ENCODE measurements around the gene ACP3.
"Not testable (repeated sequence)": the region's sequence is repeated elsewhere in the genome, so short reads cannot be mapped to it uniquely, and the experiment has no call there.

ACP3 gene

DNA sequence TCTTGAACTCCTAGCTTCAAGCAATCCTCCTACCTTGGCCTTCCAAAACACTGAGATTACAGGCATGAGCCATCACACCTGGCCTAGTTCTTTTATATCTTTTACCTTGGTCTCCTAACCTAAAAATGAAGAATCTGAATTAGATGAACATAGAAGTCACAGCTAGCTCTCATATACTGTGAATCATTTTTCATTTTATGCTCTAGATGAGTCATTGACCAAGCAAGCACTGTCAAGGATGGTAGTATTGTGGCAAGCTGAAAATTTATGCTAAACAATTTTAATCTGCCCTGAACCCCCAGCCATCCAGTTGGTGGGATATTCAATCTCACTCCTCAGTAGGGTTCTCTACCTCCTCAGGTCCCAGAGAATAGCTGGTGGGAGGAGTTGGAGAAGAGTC is 51.8 kb downstream of the ACP3 start:
- Histone ChIP-seq H3K4me1 (ENCODE audit: control insufficient read depth in 1 of 2, insufficient read depth in 2 of 2, low read length in 2 of 2) (no peaks in the 10 kb centered on the region), H3K27ac (ENCODE audit: low read length) (no peak overlapping the region), H3K27me3 (ENCODE audit: low read depth, low read length) (no peaks in the 10 kb centered on the region), H3K9me3 (ENCODE audit: control insufficient read depth in 1 of 2, low read length in 2 of 2) (no peaks in the 10 kb centered on the region), H3K4me3 (ENCODE audit: low read depth in 1 of 2, low read length in 2 of 2) (no peak overlapping the region), H3K36me3 (ENCODE audit: control insufficient read depth in 1 of 2, insufficient read depth in 2 of 2, low read length in 2 of 2) (no peaks in the 10 kb centered on the region)

DNA sequence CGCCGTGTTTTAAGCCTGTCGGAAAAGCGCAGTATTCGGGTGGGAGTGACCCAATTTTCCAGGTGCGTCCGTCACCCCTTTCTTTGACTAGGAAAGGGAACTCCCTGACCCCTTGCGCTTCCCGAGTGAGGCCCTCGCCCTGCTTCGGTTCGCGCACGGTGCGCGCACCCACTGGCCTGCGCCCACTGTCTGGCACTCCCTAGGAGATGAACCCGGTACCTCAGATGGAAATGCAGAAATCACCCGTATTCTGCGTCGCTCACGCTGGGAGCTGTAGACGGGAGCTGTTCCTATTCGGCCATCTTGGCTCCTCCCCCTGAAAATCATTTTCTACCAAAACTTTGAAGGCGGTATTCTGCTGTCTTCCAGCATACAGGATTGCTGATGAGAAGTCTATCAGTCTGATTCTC is 59.7 kb downstream of the ACP3 start:
- not testable (repeated sequence) for H3K4me3 ChIP-seq (ENCODE audit: low read depth in 1 of 2, low read length in 2 of 2); H3K4me1 ChIP-seq (ENCODE audit: control insufficient read depth in 1 of 2, insufficient read depth in 2 of 2, low read length in 2 of 2); H3K9me3 ChIP-seq (ENCODE audit: control insufficient read depth in 1 of 2, low read length in 2 of 2); H3K27ac ChIP-seq (ENCODE audit: low read length); H3K27me3 ChIP-seq (ENCODE audit: low read depth, low read length); H3K36me3 ChIP-seq (ENCODE audit: control insufficient read depth in 1 of 2, insufficient read depth in 2 of 2, low read length in 2 of 2)

DNA sequence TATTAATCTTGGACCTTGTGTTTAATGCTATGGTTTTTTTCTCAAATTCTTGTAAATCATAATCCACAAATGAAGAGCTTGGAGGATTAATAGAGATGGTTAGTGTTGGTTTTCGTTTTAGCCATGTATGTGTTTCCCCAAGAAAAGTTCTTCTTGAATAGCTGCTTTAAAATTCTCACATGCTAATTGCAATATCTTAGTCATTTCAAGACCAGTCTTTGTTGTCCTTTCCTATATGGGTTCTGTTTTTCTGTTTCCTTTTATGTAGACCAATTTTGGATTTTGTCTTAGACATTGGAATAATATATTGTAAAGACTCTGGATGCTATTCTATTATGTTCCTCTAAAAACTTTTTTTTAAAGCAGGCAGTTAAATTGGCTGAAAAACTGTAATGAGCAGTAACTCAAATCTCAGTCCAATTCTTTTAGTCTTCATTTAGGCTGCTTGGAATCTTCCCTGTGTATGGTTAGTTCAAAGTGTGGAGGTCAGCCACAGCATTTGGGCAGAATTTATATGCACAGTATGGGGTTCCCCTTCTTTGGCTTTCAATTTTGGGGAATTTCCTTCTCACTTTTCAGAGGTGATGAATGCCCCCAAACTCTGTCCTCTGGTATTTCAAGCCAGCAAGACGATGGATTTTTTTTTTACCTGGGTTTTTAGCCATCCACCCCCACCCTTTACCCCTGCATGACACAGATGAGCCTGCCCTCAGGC is 61.0 kb downstream of the ACP3 start:
- Histone ChIP-seq H3K4me1 (ENCODE audit: control insufficient read depth in 1 of 2, insufficient read depth in 2 of 2, low read length in 2 of 2) (no peaks in the 10 kb centered on the region), H3K27me3 (ENCODE audit: low read depth, low read length) (no peaks in the 10 kb centered on the region), H3K36me3 (ENCODE audit: control insufficient read depth in 1 of 2, insufficient read depth in 2 of 2, low read length in 2 of 2) (no peaks in the 10 kb centered on the region), H3K4me3 (ENCODE audit: low read depth in 1 of 2, low read length in 2 of 2) (no peak overlapping the region), H3K9me3 (ENCODE audit: control insufficient read depth in 1 of 2, low read length in 2 of 2) (no peaks in the 10 kb centered on the region), H3K27ac (ENCODE audit: low read length) (no peak overlapping the region)

DNA sequence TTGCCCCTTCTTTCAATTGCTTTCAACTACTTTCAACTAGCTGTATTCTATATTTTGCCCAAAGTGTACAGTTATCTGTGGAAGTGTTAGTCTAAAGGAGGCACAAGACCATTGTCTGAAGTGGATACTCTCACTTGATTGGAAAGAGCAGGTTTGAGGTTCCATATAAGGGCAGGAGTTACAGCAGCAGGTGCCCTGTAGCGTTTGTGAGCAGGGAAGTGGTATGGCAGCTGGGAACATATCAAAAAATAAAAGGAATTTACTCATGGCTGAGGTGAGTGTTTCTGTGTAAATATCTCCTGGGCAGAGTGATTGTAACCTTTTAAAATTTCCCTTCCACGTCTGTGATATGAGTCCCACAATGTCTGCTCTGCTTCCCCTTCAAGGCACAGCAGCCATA is 61.6 kb downstream of the ACP3 start:
- no peak overlapping the region for H3K4me3 ChIP-seq (ENCODE audit: low read depth in 1 of 2, low read length in 2 of 2)
- no peaks in the 10 kb centered on the region for H3K27me3 ChIP-seq (ENCODE audit: low read depth, low read length)
- H3K27ac ChIP-seq (ENCODE audit: low read length) = no peak overlapping the region
- no peaks in the 10 kb centered on the region for H3K9me3 ChIP-seq (ENCODE audit: control insufficient read depth in 1 of 2, low read length in 2 of 2)
- H3K36me3 ChIP-seq (ENCODE audit: control insufficient read depth in 1 of 2, insufficient read depth in 2 of 2, low read length in 2 of 2) = no peaks in the 10 kb centered on the region
- H3K4me1 ChIP-seq (ENCODE audit: control insufficient read depth in 1 of 2, insufficient read depth in 2 of 2, low read length in 2 of 2) = no peaks in the 10 kb centered on the region

DNA sequence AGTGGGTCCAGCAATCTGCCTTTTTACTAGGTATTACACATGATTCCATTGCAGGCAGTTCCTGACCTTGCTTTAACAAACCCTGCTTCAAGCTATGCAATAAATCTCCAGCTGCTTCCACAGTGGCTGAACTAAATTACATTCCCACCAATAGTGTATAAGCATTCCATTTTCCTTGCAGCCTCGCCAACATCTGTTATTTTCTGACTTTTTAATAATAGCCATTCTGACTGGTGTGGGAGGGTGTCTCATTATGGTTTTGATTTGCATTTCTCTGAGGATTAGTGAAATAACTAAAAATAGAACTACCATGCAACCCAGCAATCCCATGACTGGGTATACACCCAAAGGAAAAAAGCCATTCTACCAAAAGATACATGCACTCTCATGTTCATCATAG is 63.7 kb downstream of the ACP3 start:
- no peaks in the 10 kb centered on the region for H3K36me3 ChIP-seq (ENCODE audit: control insufficient read depth in 1 of 2, insufficient read depth in 2 of 2, low read length in 2 of 2)
- H3K4me3 ChIP-seq (ENCODE audit: low read depth in 1 of 2, low read length in 2 of 2) = no peak overlapping the region
- no peaks in the 10 kb centered on the region for H3K4me1 ChIP-seq (ENCODE audit: control insufficient read depth in 1 of 2, insufficient read depth in 2 of 2, low read length in 2 of 2)
- no peak overlapping the region for H3K27ac ChIP-seq (ENCODE audit: low read length)
- no peaks in the 10 kb centered on the region for H3K9me3 ChIP-seq (ENCODE audit: control insufficient read depth in 1 of 2, low read length in 2 of 2)
- no peaks in the 10 kb centered on the region for H3K27me3 ChIP-seq (ENCODE audit: low read depth, low read length)

DNA sequence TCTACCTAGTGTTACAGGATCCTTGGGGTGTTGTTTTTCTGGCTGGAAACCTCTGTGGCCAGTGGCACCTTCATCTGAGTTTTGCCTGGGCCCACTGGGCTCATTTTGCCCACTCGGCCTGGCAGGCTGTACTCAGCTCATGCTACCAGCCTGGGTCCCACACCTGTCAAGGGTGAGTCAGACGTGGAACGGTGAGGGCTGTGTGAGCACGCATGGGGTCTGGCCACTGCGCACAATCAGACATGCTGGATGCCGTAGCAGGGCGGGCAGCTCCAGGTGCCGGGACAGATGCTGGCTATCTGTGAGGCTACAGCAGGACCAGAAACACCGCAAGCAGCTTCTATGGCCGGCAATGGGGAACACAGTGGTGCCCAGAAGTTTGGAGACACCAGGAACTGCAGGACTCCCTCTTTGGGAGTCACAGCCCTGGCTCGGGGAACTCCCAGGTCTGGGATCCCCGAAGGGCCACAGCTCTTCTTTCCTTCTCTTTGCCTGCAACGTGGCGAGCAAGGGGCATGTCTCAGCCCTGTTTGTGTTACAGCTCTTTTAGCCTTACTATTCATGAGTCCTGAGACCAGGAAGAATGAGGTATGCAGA is 64.2 kb downstream of the ACP3 start:
- Histone ChIP-seq H3K4me1 (ENCODE audit: control insufficient read depth in 1 of 2, insufficient read depth in 2 of 2, low read length in 2 of 2) (no peaks in the 10 kb centered on the region), H3K36me3 (ENCODE audit: control insufficient read depth in 1 of 2, insufficient read depth in 2 of 2, low read length in 2 of 2) (no peaks in the 10 kb centered on the region), H3K27me3 (ENCODE audit: low read depth, low read length) (no peaks in the 10 kb centered on the region), H3K4me3 (ENCODE audit: low read depth in 1 of 2, low read length in 2 of 2) (no peak overlapping the region), H3K27ac (ENCODE audit: low read length) (no peak overlapping the region), H3K9me3 (ENCODE audit: control insufficient read depth in 1 of 2, low read length in 2 of 2) (no peaks in the 10 kb centered on the region)

DNA sequence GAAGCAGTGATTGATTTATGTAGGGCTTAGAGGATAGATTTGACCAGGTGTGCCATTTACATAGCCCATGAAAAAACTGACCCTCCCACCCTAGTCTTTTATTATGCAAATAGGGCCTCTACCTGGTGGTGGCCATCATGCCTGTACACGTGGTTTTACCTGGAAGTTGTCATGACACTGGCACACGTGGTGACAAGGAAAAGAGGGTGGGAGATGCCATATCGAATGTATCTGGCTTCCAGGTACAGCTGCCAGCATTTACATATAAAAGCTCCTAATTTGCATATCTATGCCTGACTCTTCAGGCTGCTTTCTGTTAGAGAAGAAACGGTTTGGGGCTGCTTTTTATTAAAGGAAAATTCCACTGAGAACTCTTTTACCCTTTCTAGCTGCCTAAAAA is 65.1 kb downstream of the ACP3 start:
- Histone ChIP-seq H3K4me1 (ENCODE audit: control insufficient read depth in 1 of 2, insufficient read depth in 2 of 2, low read length in 2 of 2) (no peaks in the 10 kb centered on the region), H3K36me3 (ENCODE audit: control insufficient read depth in 1 of 2, insufficient read depth in 2 of 2, low read length in 2 of 2) (no peaks in the 10 kb centered on the region), H3K27me3 (ENCODE audit: low read depth, low read length) (no peaks in the 10 kb centered on the region), H3K9me3 (ENCODE audit: control insufficient read depth in 1 of 2, low read length in 2 of 2) (no peaks in the 10 kb centered on the region), H3K4me3 (ENCODE audit: low read depth in 1 of 2, low read length in 2 of 2) (no peak overlapping the region), H3K27ac (ENCODE audit: low read length) (no peak overlapping the region)

DNA sequence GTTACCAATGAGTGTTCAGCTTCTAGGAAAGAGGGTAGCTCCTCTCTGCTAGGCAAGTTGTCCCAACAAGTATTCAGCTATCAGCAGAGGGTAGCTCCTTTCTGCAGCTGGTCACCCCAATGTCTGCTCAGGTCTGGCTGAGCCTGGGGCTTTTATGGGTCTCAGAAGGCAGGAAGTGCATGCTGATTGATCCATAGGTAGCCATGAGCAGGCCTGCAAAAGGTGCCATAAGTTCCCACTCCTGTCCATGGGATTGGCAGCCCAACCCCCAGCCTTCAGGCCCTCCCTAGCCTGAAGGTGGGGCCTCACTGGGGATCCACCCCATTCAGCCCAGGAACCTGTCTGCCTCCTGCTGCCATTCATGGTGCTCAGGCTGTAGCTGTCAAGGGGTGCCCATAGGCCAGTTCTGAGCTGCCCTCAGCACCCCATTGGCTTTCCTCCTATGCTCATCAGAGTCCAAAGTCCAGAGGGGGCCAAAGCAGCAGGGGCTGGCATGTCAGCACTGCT is 65.5 kb downstream of the ACP3 start:
- Histone ChIP-seq H3K36me3 (ENCODE audit: control insufficient read depth in 1 of 2, insufficient read depth in 2 of 2, low read length in 2 of 2) (no peaks in the 10 kb centered on the region), H3K27ac (ENCODE audit: low read length) (no peak overlapping the region), H3K27me3 (ENCODE audit: low read depth, low read length) (no peaks in the 10 kb centered on the region), H3K4me1 (ENCODE audit: control insufficient read depth in 1 of 2, insufficient read depth in 2 of 2, low read length in 2 of 2) (no peaks in the 10 kb centered on the region), H3K9me3 (ENCODE audit: control insufficient read depth in 1 of 2, low read length in 2 of 2) (no peaks in the 10 kb centered on the region), H3K4me3 (ENCODE audit: low read depth in 1 of 2, low read length in 2 of 2) (no peak overlapping the region)

DNA sequence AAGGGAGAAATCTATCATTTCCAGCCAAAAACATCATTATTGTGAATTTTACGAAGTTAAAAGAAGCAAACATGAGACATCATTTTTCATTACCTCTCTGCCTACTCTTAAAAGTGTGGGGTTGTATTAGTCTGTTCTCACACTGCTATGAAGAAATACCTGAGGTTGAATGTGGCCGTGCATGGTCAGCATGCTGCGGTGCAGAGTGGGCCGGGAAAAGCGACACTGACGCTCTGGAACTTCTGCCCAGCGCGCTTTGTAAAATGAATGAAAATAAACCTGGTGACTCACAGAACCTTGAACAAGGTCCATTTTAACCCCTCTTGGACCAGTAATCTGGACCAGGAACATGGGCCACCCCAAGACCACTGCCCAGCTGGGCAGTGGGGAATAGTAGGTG is 69.1 kb downstream of the ACP3 start:
- Histone ChIP-seq H3K27ac (ENCODE audit: low read length) (no peak overlapping the region), H3K9me3 (ENCODE audit: control insufficient read depth in 1 of 2, low read length in 2 of 2) (no peaks in the 10 kb centered on the region), H3K4me3 (ENCODE audit: low read depth in 1 of 2, low read length in 2 of 2) (no peak overlapping the region), H3K4me1 (ENCODE audit: control insufficient read depth in 1 of 2, insufficient read depth in 2 of 2, low read length in 2 of 2) (no peaks in the 10 kb centered on the region), H3K27me3 (ENCODE audit: low read depth, low read length) (no peaks in the 10 kb centered on the region), H3K36me3 (ENCODE audit: control insufficient read depth in 1 of 2, insufficient read depth in 2 of 2, low read length in 2 of 2) (no peaks in the 10 kb centered on the region)

DNA sequence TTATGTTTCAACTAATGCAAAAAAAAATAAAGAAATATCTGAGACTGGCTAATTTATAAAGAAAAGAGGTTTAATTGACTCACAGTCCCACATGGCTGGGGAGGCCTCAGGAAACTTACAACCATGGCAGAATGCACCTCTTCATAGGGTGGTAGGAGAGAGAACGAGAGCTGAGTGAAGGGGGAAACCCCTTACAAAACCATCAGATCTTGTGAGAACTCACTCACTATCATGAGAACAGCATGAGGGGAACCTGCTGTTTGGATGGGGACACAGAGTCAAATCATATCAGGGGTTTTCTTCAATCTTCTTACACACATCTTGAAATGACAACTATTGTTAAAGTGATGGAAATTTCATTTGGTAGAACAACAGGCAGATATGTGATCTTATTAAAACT is 75.5 kb downstream of the ACP3 start:
- not testable (repeated sequence) for H3K36me3 ChIP-seq (ENCODE audit: control insufficient read depth in 1 of 2, insufficient read depth in 2 of 2, low read length in 2 of 2); H3K4me1 ChIP-seq (ENCODE audit: control insufficient read depth in 1 of 2, insufficient read depth in 2 of 2, low read length in 2 of 2); H3K27me3 ChIP-seq (ENCODE audit: low read depth, low read length); H3K4me3 ChIP-seq (ENCODE audit: low read depth in 1 of 2, low read length in 2 of 2); H3K9me3 ChIP-seq (ENCODE audit: control insufficient read depth in 1 of 2, low read length in 2 of 2); H3K27ac ChIP-seq (ENCODE audit: low read length)

DNA sequence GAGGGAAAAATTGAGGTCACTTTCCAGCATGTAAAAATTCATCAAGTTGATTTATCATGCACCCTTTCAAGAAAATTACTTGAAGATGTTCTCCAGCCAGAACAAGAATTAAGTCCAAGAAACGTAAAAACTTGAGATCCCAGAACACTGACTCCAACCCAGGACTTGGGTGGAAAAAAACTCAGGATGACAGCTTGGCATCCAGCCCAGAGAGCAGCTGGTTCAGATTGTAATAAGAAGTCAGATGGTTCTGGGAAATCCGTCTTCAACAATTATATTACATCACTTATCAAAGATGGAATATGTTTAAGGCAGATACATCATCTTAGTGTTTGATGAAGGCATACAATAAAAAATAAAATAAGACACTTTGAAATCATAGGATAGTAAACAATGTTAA is 77.1 kb downstream of the ACP3 start:
- Histone ChIP-seq H3K36me3 (ENCODE audit: control insufficient read depth in 1 of 2, insufficient read depth in 2 of 2, low read length in 2 of 2) (no peaks in the 10 kb centered on the region), H3K27me3 (ENCODE audit: low read depth, low read length) (no peaks in the 10 kb centered on the region), H3K27ac (ENCODE audit: low read length) (no peak overlapping the region), H3K4me3 (ENCODE audit: low read depth in 1 of 2, low read length in 2 of 2) (no peak overlapping the region), H3K9me3 (ENCODE audit: control insufficient read depth in 1 of 2, low read length in 2 of 2) (no peaks in the 10 kb centered on the region), H3K4me1 (ENCODE audit: control insufficient read depth in 1 of 2, insufficient read depth in 2 of 2, low read length in 2 of 2) (peaks cover 0 to 3% of the 10 kb centered on the region in 2 donors)

DNA sequence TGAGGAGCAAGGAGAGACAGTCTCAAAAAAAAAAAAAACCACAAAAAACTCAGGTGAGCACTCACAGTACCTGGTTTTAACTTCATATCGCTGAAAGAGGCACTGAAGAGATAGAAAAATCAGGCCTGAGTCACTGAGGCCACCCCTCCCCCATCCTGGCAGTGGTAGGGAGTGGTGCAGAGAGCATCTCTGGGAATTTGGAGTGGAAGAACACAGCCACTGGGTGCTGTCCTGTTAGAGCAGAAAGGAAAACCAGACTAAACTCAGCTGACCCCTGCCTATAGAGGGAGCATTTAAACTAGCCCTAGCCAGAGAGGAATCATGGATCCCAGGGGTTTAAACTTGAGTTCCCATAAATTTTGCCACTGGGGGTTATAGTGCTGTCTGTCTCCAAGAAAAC is 77.9 kb downstream of the ACP3 start:
- Histone ChIP-seq H3K4me1 (ENCODE audit: control insufficient read depth in 1 of 2, insufficient read depth in 2 of 2, low read length in 2 of 2) (peaks cover 0 to 3% of the 10 kb centered on the region in 2 donors), H3K4me3 (ENCODE audit: low read depth in 1 of 2, low read length in 2 of 2) (no peak overlapping the region)

More for the DNA sequence above, 77.9 kb downstream of the ACP3 start:
- Histone ChIP-seq H3K27me3 (ENCODE audit: low read depth, low read length) (no peaks in the 10 kb centered on the region), H3K9me3 (ENCODE audit: control insufficient read depth in 1 of 2, low read length in 2 of 2) (no peaks in the 10 kb centered on the region), H3K27ac (ENCODE audit: low read length) (no peak overlapping the region), H3K36me3 (ENCODE audit: control insufficient read depth in 1 of 2, insufficient read depth in 2 of 2, low read length in 2 of 2) (no peaks in the 10 kb centered on the region)
